HFF-Myc (cell line): ENCODE measurements around the gene HNRNPLL.
"Not testable (repeated sequence)": the region's sequence is repeated elsewhere in the genome, so short reads cannot be mapped to it uniquely, and the experiment has no call there.

Experiments
- DNase-seq: peaks from one replicate; pipeline ENCODE4 v3.0.0-alpha.2; 2011; ENCODE audit warnings: low read depth; ENCODE audit errors: extremely low read depth
- H3K4me3 ChIP-seq: replicated peaks from 2 replicates; pipeline ENCODE4 v1.5.1; 2011; ENCODE audit warnings: low read depth, mild to moderate bottlenecking, control low read depth, low read length
- CTCF ChIP-seq: IDR thresholded peaks from 2 replicates; pipeline ENCODE4 v1.5.1; 2012; ENCODE audit warnings: mild to moderate bottlenecking, low read depth, low read length, control low read depth; ENCODE audit errors: missing control alignments

Gene HNRNPLL

GRCh38 chr2:38602732-38603401, at the start of gene HNRNPLL:
TSS of gene HNRNPLL (minus strand) at chr2:38602928. CDS start at chr2:38602626, 302 bp downstream.
- no peak for TF ChIP-seq CTCF
- DNase-seq: peak; percentile 88
- peak within 1 kb of the TSS; percentile 55 for H3K4me3 ChIP-seq

GRCh38 chr2:38650717-38651116, 48.0 kb upstream of the HNRNPLL start:
- no peak for TF ChIP-seq CTCF
- no peak for DNase-seq
- H3K4me3 ChIP-seq: no peak overlapping the region

GRCh38 chr2:38650012-38650411, 47.3 kb upstream of the HNRNPLL start:
- no peak for DNase-seq
- no peak for TF ChIP-seq CTCF
- no peak overlapping the region for H3K4me3 ChIP-seq

- no peak overlapping the region for H3K4me3 ChIP-seq
- no peak for TF ChIP-seq CTCF
- DNase-seq: no peak
These were observed 46.5 kb upstream of the HNRNPLL start for GRCh38 chr2:38649176-38649728.

DNA sequence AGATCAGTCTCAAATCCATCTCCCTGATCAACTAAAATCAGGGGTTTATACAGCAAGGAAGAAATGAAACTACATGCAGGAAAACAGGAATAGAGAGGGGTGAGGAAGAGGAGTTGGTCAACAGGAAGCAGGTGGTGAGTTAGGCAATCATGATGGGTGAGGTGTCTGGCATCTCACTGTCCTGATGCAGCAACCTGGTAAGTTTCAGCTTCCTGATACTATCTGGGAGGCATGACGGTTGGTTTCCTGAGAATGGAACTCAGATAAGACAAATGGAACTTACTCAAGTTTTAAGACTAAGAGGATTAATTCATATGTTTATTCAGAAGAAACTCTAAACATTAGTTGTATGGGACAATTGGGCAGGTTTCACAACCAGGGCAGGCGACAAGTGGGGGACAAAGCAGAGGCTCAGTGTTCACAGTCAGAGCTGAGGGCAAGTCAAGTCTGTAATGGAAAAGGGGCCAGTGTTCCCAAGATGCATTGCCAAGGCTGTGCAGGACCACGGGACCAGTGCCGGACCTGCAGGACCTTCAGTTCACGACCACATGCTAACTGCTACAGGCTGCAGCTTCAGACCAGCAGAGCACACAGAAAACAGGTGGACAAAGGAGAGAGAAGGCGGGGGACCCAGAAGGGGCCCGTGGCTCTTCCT, 45.5 kb upstream of the HNRNPLL start:
- no peak for DNase-seq
- TF ChIP-seq CTCF: no peak
- H3K4me3 ChIP-seq: no peak overlapping the region

DNA sequence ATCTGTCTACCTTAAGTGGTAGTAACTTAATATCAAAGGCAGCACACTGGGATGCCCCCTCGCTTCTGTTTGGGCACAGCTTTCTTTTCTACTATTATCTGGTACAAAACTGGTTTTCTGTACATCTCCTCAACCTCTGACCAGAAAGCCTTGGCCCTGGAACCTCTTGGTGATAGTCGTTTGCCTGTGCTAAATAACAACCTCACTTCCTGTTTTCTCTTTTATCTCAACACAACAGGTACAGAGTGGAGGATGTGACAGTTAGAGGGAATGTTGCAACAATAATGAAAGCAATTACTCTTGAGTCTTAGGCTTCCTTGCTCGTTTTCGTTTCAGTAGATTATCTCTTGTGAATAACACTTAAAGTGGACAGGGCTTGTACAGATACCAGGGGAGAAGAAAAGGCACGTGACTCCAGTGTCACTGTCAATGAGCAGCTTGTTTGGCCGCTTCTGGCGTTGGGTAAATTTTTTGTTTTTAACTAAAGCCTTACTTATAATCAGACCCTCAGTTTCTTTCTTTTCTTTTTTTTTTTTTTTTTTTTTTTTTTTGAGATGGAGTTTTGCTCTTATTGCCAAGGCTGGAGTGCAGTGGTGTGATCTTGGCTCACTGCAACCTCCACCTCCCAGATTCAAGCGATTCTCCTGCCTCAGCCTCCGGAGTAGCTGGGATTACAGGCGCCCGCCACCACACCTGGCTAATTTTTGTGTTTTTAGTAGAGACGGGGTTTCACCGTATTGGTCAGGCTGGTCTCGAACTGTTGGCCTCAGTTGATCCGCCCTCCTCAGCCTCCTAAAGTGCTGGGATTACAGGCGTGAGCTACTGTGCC, 41.2 kb upstream of the HNRNPLL start:
- DNase-seq: not testable (repeated sequence)

More for the DNA sequence above, 41.2 kb upstream of the HNRNPLL start:
- not testable (repeated sequence) for H3K4me3 ChIP-seq
